ENCODE data around the gene IGF1. TPM values are rescaled to one million over a fixed set of nuclear protein-coding genes. Genes with fewer than 3 reads are reported as not detected.

IGF1 gene
- polyA plus RNA-seq, 4 donors, result 4.5 to 10.0 (median 8.0) TPM; not detected in 1

DNA sequence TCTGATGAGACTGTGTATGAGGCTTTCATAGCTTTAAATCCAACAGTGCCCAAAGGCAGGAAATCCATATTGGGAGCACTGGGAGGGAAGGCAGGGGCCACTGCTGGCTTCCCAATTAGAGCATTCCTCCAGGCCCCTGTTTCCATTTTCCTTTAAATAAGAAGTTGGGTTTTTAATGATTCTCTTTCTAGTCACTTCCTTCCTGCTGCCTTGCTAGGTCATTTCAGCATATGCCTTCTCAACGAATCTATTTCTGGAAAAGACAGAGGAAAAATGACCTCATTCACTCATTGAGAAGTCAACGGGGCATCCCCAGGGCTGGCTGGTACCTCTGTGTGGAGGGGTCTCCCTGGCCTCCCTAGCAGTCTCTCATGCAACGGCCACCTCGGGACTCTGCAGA is 43.5 kb downstream of the IGF1 start:
- WGBS, 3 donors, result 53 to 65% (median 60%) methylated on average over 4 of the region's 4 CpGs

DNA sequence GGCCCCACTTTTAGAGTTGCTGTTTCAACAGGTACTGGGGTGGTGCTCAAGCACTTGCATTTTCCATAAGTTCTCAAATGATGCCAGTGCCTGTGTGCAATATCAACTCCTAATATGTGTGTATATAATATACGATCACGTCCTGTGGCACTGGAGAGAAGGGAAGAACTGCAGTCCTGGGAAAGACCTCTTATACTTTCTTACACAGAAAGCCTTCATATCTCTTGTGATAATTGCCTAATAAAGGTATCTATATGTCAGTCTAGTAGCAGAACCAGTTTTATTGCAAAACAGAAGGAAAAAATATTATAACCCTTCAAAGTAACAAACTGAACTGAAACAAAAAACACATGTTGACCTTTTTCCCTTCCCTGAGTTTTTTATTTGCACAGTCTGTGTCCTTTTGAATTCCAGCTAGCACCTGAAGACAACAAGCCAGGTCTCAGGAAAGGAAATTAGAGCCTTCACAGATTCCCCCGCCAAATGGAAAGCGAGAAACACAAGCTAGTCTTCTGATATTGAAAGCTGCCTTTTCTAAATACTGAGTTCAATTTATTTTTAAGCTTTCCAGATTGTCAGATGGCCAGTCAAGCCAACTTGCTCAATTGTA is 44.4 kb downstream of the IGF1 start:
- no peak overlapping the region for H3K4me3 ChIP-seq (ENCODE audit: low read depth in 1 of 3, low read length in 3 of 3)
- no peaks in the 10 kb centered on the region for H3K27me3 ChIP-seq (ENCODE audit: control insufficient read depth in 3 of 3, insufficient read depth in 3 of 3, low read length in 3 of 3)
- DNase-seq (no peak), FAIRE-seq (no peak)
- H3K27ac ChIP-seq (ENCODE audit: low read depth in 1 of 3, low read length in 2 of 3), result no peak overlapping the region
- no peaks in the 10 kb centered on the region for H3K4me1 ChIP-seq (ENCODE audit: control insufficient read depth in 3 of 3, insufficient read depth in 2 of 3, low read depth in 1 of 3, low read length in 2 of 3)
- no peaks in the 10 kb centered on the region for H3K36me3 ChIP-seq (ENCODE audit: control insufficient read depth in 3 of 3, insufficient read depth in 2 of 3, low read depth in 1 of 3, low read length in 3 of 3)
- no peaks in the 10 kb centered on the region for H3K9me3 ChIP-seq (ENCODE audit: control insufficient read depth in 2 of 2, insufficient read depth in 1 of 2, low read depth in 1 of 2, low read length in 1 of 2)
- 54 to 77% (median 57%) methylated on average over 4 of the region's 4 CpGs for WGBS, 3 donors

More for the DNA sequence above, 43.5 kb downstream of the IGF1 start:
- H3K27ac ChIP-seq (ENCODE audit: low read depth in 1 of 3, low read length in 2 of 3), result no peak overlapping the region
- no peaks in the 10 kb centered on the region for H3K9me3 ChIP-seq (ENCODE audit: control insufficient read depth in 2 of 2, insufficient read depth in 1 of 2, low read depth in 1 of 2, low read length in 1 of 2)
- no peaks in the 10 kb centered on the region for H3K4me1 ChIP-seq (ENCODE audit: control insufficient read depth in 3 of 3, insufficient read depth in 2 of 3, low read depth in 1 of 3, low read length in 2 of 3)
- FAIRE-seq (no peak), DNase-seq (no peak)
- no peak overlapping the region for H3K4me3 ChIP-seq (ENCODE audit: low read depth in 1 of 3, low read length in 3 of 3)
- no peaks in the 10 kb centered on the region for H3K27me3 ChIP-seq (ENCODE audit: control insufficient read depth in 3 of 3, insufficient read depth in 3 of 3, low read length in 3 of 3)
- no peaks in the 10 kb centered on the region for H3K36me3 ChIP-seq (ENCODE audit: control insufficient read depth in 3 of 3, insufficient read depth in 2 of 3, low read depth in 1 of 3, low read length in 3 of 3)

DNA sequence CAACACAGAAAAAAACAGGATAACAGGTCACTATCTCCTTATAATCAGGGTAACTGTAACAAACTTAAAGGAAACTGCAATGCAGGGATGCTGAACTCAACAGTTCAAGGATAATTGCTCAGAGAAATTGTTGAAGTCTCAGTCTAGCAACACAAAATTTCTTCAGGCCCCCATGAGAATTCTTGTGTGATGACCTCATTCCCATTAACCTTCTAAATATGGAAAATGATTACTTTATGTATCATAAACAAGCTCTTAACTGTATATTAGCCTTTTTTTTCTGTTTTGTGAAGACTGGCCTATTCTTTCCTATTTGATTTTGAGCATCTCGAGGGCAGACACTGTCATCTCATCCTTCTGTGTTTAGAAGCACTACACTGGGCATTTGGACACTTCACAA is 47.1 kb downstream of the IGF1 start:
- 58 to 71% (median 67%) methylated on average over 1 of the region's 1 CpG for WGBS, 3 donors
- FAIRE-seq, result no peak

DNA sequence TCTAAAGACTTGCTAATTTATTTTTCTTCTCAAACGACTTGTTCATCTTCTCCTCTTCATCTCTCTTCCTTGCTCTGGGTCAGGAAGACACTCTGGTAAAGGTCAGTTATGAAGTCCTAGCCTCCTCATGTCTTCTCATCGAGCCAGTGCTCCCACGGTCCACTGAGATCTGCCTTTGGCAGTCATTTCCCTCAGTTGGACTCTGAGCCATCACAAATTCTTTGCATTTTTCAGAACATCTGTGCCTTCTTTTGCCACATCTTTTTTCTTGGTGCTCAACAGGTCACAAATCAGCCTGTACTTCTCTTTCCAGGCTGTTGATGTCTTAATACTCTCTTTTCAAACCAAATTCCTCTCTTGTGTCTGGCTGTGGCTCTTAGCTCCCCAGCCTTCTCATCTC is 49.7 kb downstream of the IGF1 start:
- Histone ChIP-seq H3K27me3 (ENCODE audit: control insufficient read depth in 3 of 3, insufficient read depth in 3 of 3, low read length in 3 of 3) (no peaks in the 10 kb centered on the region), H3K9me3 (ENCODE audit: control insufficient read depth in 2 of 2, insufficient read depth in 1 of 2, low read depth in 1 of 2, low read length in 1 of 2) (no peaks in the 10 kb centered on the region), H3K4me3 (ENCODE audit: low read depth in 1 of 3, low read length in 3 of 3) (no peak overlapping the region), H3K27ac (ENCODE audit: low read depth in 1 of 3, low read length in 2 of 3) (no peak overlapping the region), H3K36me3 (ENCODE audit: control insufficient read depth in 3 of 3, insufficient read depth in 2 of 3, low read depth in 1 of 3, low read length in 3 of 3) (no peaks in the 10 kb centered on the region), H3K4me1 (ENCODE audit: control insufficient read depth in 3 of 3, insufficient read depth in 2 of 3, low read depth in 1 of 3, low read length in 2 of 3) (no peaks in the 10 kb centered on the region)
- WGBS, 3 donors, result 46 to 57% (median 56%) methylated on average over 3 of the region's 3 CpGs
- DNase-seq (no peak), FAIRE-seq (no peak)

More for the DNA sequence above, 47.1 kb downstream of the IGF1 start:
- no peaks in the 10 kb centered on the region for H3K36me3 ChIP-seq (ENCODE audit: control insufficient read depth in 3 of 3, insufficient read depth in 2 of 3, low read depth in 1 of 3, low read length in 3 of 3)
- no peaks in the 10 kb centered on the region for H3K27me3 ChIP-seq (ENCODE audit: control insufficient read depth in 3 of 3, insufficient read depth in 3 of 3, low read length in 3 of 3)
- H3K4me3 ChIP-seq (ENCODE audit: low read depth in 1 of 3, low read length in 3 of 3), result no peak overlapping the region
- no peak for DNase-seq
- no peaks in the 10 kb centered on the region for H3K4me1 ChIP-seq (ENCODE audit: control insufficient read depth in 3 of 3, insufficient read depth in 2 of 3, low read depth in 1 of 3, low read length in 2 of 3)
- no peak overlapping the region for H3K27ac ChIP-seq (ENCODE audit: low read depth in 1 of 3, low read length in 2 of 3)
- H3K9me3 ChIP-seq (ENCODE audit: control insufficient read depth in 2 of 2, insufficient read depth in 1 of 2, low read depth in 1 of 2, low read length in 1 of 2), result no peaks in the 10 kb centered on the region

DNA sequence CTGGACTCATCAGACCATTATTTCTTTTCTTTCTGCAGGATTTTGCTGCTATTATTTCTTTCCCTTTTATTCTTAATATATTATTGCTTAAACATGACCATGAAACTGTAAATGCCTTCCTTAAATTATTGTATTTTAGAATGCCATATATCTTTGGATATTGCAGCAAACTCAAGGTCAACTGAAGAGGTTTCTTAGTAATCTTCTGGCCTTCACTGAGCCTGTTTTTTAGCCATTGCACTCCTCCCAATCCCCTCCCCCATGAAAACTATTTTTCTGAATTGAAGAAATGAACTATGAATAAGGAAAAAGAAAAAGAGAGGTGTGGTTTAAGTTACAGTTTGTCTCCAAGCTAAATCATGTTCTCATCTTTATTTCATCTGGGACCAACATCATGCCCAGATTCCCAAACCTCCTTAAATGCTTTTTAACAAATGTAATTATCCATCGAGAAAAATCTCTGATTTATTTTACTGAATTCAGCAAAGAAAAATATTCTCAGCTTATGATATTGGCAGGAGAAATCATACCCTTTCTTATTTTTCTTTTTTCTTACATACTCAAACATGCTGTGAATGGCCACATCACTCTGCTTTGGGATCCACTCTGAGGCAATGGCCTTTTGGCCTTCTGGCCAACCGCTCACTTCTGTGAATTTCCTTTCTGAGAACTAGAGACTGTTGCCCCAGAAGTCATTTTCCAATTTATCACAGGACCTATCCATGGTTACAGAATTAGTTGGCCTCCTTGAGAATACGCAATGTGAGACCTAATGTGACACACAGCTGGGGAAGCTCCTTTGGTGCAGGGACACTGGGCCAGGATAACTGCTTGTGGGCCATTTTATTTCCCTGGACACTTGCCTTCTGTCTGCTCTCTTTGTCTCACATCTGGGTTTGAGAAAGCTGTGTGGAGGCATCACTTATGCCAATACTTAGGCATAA is 50.9 kb downstream of the IGF1 start:
- FAIRE-seq (no peak), DNase-seq (no peak)
- WGBS, 3 donors, result 79 to 92% (median 84%) methylated on average over 3 of the region's 3 CpGs

DNA sequence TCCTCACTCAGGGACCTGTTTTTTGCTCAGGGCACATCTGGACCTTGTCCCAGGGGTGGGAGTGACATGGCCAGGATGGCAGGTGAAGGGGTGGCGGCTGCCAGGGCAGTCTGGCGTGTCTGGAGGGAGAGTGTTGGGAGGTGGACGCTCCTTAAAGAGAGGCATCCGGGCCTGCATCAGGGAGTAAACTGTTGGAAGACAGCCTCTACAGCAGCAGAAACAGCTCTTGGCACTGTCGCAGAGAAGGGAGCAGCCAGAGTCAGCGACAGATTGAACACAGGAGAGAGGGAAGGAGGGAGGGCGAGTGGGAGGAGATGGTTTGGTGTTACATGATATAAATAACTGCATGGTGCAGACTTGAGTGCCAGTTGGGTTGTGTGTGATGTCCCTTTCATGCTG is 52.8 kb downstream of the IGF1 start:
- H3K27ac ChIP-seq (ENCODE audit: low read depth in 1 of 3, low read length in 2 of 3), result no peak overlapping the region
- H3K27me3 ChIP-seq (ENCODE audit: control insufficient read depth in 3 of 3, insufficient read depth in 3 of 3, low read length in 3 of 3), result no peaks in the 10 kb centered on the region
- no peaks in the 10 kb centered on the region for H3K4me1 ChIP-seq (ENCODE audit: control insufficient read depth in 3 of 3, insufficient read depth in 2 of 3, low read depth in 1 of 3, low read length in 2 of 3)
- FAIRE-seq (no peak), DNase-seq (no peak)
- 61 to 66% (median 65%) methylated on average over 7 of the region's 7 CpGs for WGBS, 3 donors
- H3K4me3 ChIP-seq (ENCODE audit: low read depth in 1 of 3, low read length in 3 of 3), result no peak overlapping the region
- H3K9me3 ChIP-seq (ENCODE audit: control insufficient read depth in 2 of 2, insufficient read depth in 1 of 2, low read depth in 1 of 2, low read length in 1 of 2), result no peaks in the 10 kb centered on the region
- no peaks in the 10 kb centered on the region for H3K36me3 ChIP-seq (ENCODE audit: control insufficient read depth in 3 of 3, insufficient read depth in 2 of 3, low read depth in 1 of 3, low read length in 3 of 3)

More for the DNA sequence above, 50.9 kb downstream of the IGF1 start:
- no peaks in the 10 kb centered on the region for H3K9me3 ChIP-seq (ENCODE audit: control insufficient read depth in 2 of 2, insufficient read depth in 1 of 2, low read depth in 1 of 2, low read length in 1 of 2)
- H3K4me3 ChIP-seq (ENCODE audit: low read depth in 1 of 3, low read length in 3 of 3), result no peak overlapping the region
- H3K27ac ChIP-seq (ENCODE audit: low read depth in 1 of 3, low read length in 2 of 3), result no peak overlapping the region
- H3K27me3 ChIP-seq (ENCODE audit: control insufficient read depth in 3 of 3, insufficient read depth in 3 of 3, low read length in 3 of 3), result no peaks in the 10 kb centered on the region
- H3K36me3 ChIP-seq (ENCODE audit: control insufficient read depth in 3 of 3, insufficient read depth in 2 of 3, low read depth in 1 of 3, low read length in 3 of 3), result no peaks in the 10 kb centered on the region
- H3K4me1 ChIP-seq (ENCODE audit: control insufficient read depth in 3 of 3, insufficient read depth in 2 of 3, low read depth in 1 of 3, low read length in 2 of 3), result no peaks in the 10 kb centered on the region

DNA sequence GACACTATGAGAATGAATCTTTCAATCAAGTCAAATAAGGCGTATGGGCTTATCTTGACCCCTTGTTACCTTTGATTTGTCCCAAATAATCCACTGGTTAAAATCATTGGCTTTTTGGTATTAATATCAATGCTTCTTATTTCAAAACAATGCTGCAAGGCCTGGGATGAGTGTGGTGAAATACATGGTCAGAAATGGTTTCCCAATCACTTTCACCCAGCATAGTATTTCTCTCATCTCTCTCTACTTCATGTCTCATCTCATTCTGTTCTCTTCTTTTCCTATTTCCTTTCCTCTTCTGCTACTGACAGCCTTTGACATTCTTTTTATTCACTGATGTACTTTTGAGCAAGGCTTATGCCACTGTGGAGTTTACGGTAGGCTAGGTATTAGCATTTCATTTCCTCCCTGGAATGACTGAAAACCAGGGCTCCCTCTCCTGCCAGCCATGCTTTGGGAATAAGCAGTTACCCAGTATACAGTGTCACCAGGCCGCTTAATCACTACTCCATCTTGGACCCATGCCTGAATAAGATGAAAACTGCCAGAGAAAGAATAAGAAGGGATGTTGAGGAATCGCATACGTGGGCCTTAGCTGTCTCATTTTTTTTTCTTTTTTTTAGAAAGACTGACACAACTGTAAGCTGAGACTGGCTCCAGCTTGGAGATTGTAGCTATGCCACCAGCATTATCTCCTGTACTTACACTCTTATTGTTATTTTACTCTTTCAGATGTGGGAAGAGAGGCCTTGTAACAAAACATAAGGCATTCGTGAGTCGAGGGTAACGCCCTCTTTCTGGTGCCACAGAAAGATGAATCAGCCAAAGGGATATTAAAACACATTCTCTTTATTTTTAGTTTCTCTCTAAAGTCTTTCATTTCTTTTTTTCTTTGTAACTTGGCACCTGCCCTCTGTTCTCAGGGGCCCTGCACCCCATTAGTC is 53.5 kb downstream of the IGF1 start:
- Histone ChIP-seq H3K4me3 (ENCODE audit: low read depth in 1 of 3, low read length in 3 of 3) (no peak overlapping the region), H3K36me3 (ENCODE audit: control insufficient read depth in 3 of 3, insufficient read depth in 2 of 3, low read depth in 1 of 3, low read length in 3 of 3) (no peaks in the 10 kb centered on the region), H3K4me1 (ENCODE audit: control insufficient read depth in 3 of 3, insufficient read depth in 2 of 3, low read depth in 1 of 3, low read length in 2 of 3) (no peaks in the 10 kb centered on the region), H3K9me3 (ENCODE audit: control insufficient read depth in 2 of 2, insufficient read depth in 1 of 2, low read depth in 1 of 2, low read length in 1 of 2) (no peaks in the 10 kb centered on the region), H3K27me3 (ENCODE audit: control insufficient read depth in 3 of 3, insufficient read depth in 3 of 3, low read length in 3 of 3) (no peaks in the 10 kb centered on the region), H3K27ac (ENCODE audit: low read depth in 1 of 3, low read length in 2 of 3) (no peak overlapping the region)
- FAIRE-seq (no peak), DNase-seq (no peak)
- WGBS, 3 donors, result 75 to 82% (median 81%) methylated on average over 8 of the region's 8 CpGs

Measured in small intestine (tissue), 7 donors.